ENCODE data around the gene TUBB4A. TPM values are rescaled to one million over a fixed set of nuclear protein-coding genes. Genes with fewer than 3 reads are reported as not detected.

Gene TUBB4A
- total and polyA plus RNA-seq, 3 experiments from 2014 or later, result 5.9 to 8.9 (median 7.1) TPM

GRCh38 chr19:6534451-6535093 is 32.5 kb upstream of the TUBB4A start:
- peaks cover 0 to 2% (median 0%) of the 10 kb centered on the region in 5 donors for H3K9me3 Mint-ChIP-seq
- peaks cover 55% of the 10 kb centered on the region for H3K4me1 ChIP-seq (ENCODE audit: insufficient read depth, low read length)
- no peak overlapping the region for H3K4me3 ChIP-seq (ENCODE audit: low read length)
- no peak overlapping the region for H3K27ac ChIP-seq (ENCODE audit: low read depth, low read length)
- no peaks in the 10 kb centered on the region for H3K9me3 ChIP-seq (ENCODE audit: low read length)
- CTCF ChIA-PET, result no interaction called here
- H3K36me3 Mint-ChIP-seq, result peaks cover 0 to 14% (median 8%) of the 10 kb centered on the region in 3 donors
- H3K4me1 Mint-ChIP-seq, result peaks cover 48 to 65% (median 64%) of the 10 kb centered on the region in 3 donors
- POLR2A ChIA-PET, result no interaction called here
- H3K27me3 Mint-ChIP-seq, result peaks cover 21 to 30% of the 10 kb centered on the region in 2 donors
- DNase-seq, result no peak
- H3K4me3 Mint-ChIP-seq, result peak overlapping the region in 1 of 7 donors; percentile 76
- H3K27me3 ChIP-seq (ENCODE audit: insufficient read depth, low read length, poor library complexity, severe bottlenecking), result peaks cover 9% of the 10 kb centered on the region
- no peaks in the 10 kb centered on the region for H3K36me3 ChIP-seq (ENCODE audit: insufficient read depth, low read length)
- H3K27ac Mint-ChIP-seq, result peak overlapping the region in 3 of 8 donors; percentile 31 to 84 (median 78)

GRCh38 chr19:6533746-6534418 is 31.8 kb upstream of the TUBB4A start:
- ChIA-PET POLR2A (no interaction called here), CTCF (no interaction called here)
- Histone ChIP-seq H3K27me3 (ENCODE audit: insufficient read depth, low read length, poor library complexity, severe bottlenecking) (peaks cover 9% of the 10 kb centered on the region), H3K4me1 (ENCODE audit: insufficient read depth, low read length) (peaks cover 55% of the 10 kb centered on the region), H3K27ac (ENCODE audit: low read depth, low read length) (no peak overlapping the region), H3K36me3 (ENCODE audit: insufficient read depth, low read length) (no peaks in the 10 kb centered on the region), H3K9me3 (ENCODE audit: low read length) (no peaks in the 10 kb centered on the region), H3K4me3 (ENCODE audit: low read length) (no peak overlapping the region)
- Mint-ChIP-seq H3K27ac (peak overlapping the region in 3 of 8 donors; percentile 31 to 63 (median 33)), H3K27me3 (peaks cover 21 to 30% of the 10 kb centered on the region in 2 donors), H3K9me3 (peaks cover 0 to 2% (median 0%) of the 10 kb centered on the region in 5 donors), H3K4me3 (peak overlapping the region in 1 of 7 donors; percentile 59), H3K36me3 (peaks cover 0 to 14% (median 8%) of the 10 kb centered on the region in 3 donors), H3K4me1 (peaks cover 49 to 69% (median 66%) of the 10 kb centered on the region in 3 donors)
- DNase-seq, result no peak

GRCh38 chr19:6533000-6533328 is 30.9 kb upstream of the TUBB4A start:
- ChIA-PET POLR2A (no interaction called here), CTCF (interaction anchor here (1.3 kb wide), 1 partner anchor 11 kb away, joined by 3 read pairs; no protein-coding TSS in a partner anchor)
- Histone ChIP-seq H3K36me3 (ENCODE audit: insufficient read depth, low read length) (no peaks in the 10 kb centered on the region), H3K4me3 (ENCODE audit: low read length) (peak overlapping the region; percentile 49), H3K27me3 (ENCODE audit: insufficient read depth, low read length, poor library complexity, severe bottlenecking) (peaks cover 9% of the 10 kb centered on the region), H3K4me1 (ENCODE audit: insufficient read depth, low read length) (peaks cover 52% of the 10 kb centered on the region), H3K9me3 (ENCODE audit: low read length) (no peaks in the 10 kb centered on the region), H3K27ac (ENCODE audit: low read depth, low read length) (peak overlapping the region; percentile 79)
- DNase-seq, result no peak
- Mint-ChIP-seq H3K4me1 (peaks cover 52 to 71% (median 63%) of the 10 kb centered on the region in 3 donors), H3K9me3 (peaks cover 0 to 2% (median 0%) of the 10 kb centered on the region in 5 donors), H3K27ac (peak overlapping the region in 7 of 8 donors; percentile 7 to 93 (median 79)), H3K36me3 (peaks cover 0 to 14% (median 8%) of the 10 kb centered on the region in 3 donors), H3K27me3 (peaks cover 21 to 30% of the 10 kb centered on the region in 2 donors), H3K4me3 (peak overlapping the region; percentile 82 to 96 (median 88))

GRCh38 chr19:6532244-6532999 is 30.3 kb upstream of the TUBB4A start:
- Mint-ChIP-seq H3K27ac (peak overlapping the region in 7 of 8 donors; percentile 39 to 97 (median 87)), H3K9me3 (peaks cover 0 to 2% (median 0%) of the 10 kb centered on the region in 5 donors), H3K4me1 (peaks cover 56 to 71% (median 64%) of the 10 kb centered on the region in 3 donors), H3K36me3 (peaks cover 0 to 14% (median 8%) of the 10 kb centered on the region in 3 donors), H3K4me3 (peak overlapping the region; percentile 82 to 96 (median 88)), H3K27me3 (peaks cover 21 to 30% of the 10 kb centered on the region in 2 donors)
- Histone ChIP-seq H3K4me1 (ENCODE audit: insufficient read depth, low read length) (peaks cover 47% of the 10 kb centered on the region), H3K9me3 (ENCODE audit: low read length) (no peaks in the 10 kb centered on the region), H3K27me3 (ENCODE audit: insufficient read depth, low read length, poor library complexity, severe bottlenecking) (peaks cover 9% of the 10 kb centered on the region), H3K36me3 (ENCODE audit: insufficient read depth, low read length) (no peaks in the 10 kb centered on the region), H3K27ac (ENCODE audit: low read depth, low read length) (peak overlapping the region; percentile 79), H3K4me3 (ENCODE audit: low read length) (peak overlapping the region; percentile 49)
- DNase-seq, result peak in 1 of 5 donors; percentile 18
- CTCF ChIA-PET, result interaction anchor here (1.3 kb wide), 1 partner anchor 10 kb away, joined by 3 read pairs; no protein-coding TSS in a partner anchor
- POLR2A ChIA-PET, result interaction anchor here (0.6 kb wide), 1 partner anchor 51 kb away, joined by 3 read pairs; the partner anchor contains the start of gene DENND1C

- Mint-ChIP-seq H3K4me3 (peak overlapping the region; percentile 82 to 96 (median 88)), H3K4me1 (peaks cover 52 to 67% (median 59%) of the 10 kb centered on the region in 3 donors), H3K27me3 (peaks cover 21 to 30% of the 10 kb centered on the region in 2 donors), H3K27ac (peak overlapping the region in 7 of 8 donors; percentile 39 to 97 (median 87)), H3K36me3 (peaks cover 0 to 14% (median 8%) of the 10 kb centered on the region in 3 donors), H3K9me3 (peaks cover 0 to 2% (median 0%) of the 10 kb centered on the region in 5 donors)
- Histone ChIP-seq H3K27me3 (ENCODE audit: insufficient read depth, low read length, poor library complexity, severe bottlenecking) (peaks cover 9% of the 10 kb centered on the region), H3K4me3 (ENCODE audit: low read length) (peak overlapping the region; percentile 52), H3K9me3 (ENCODE audit: low read length) (no peaks in the 10 kb centered on the region), H3K36me3 (ENCODE audit: insufficient read depth, low read length) (no peaks in the 10 kb centered on the region), H3K4me1 (ENCODE audit: insufficient read depth, low read length) (peaks cover 42% of the 10 kb centered on the region), H3K27ac (ENCODE audit: low read depth, low read length) (peak overlapping the region; percentile 79)
- DNase-seq, result no peak
- ChIA-PET POLR2A (interaction anchor here (0.6 kb wide), 1 partner anchor 50 kb away, joined by 3 read pairs; the partner anchor contains the start of gene DENND1C), CTCF (no interaction called here)
Measured at GRCh38 chr19:6531956-6532243, 29.8 kb upstream of the TUBB4A start.

GRCh38 chr19:6531163-6531955 is 29.2 kb upstream of the TUBB4A start:
- H3K4me1 Mint-ChIP-seq, result peaks cover 48 to 62% (median 54%) of the 10 kb centered on the region in 3 donors
- H3K4me3 Mint-ChIP-seq, result peak overlapping the region; percentile 82 to 96 (median 88)
- H3K4me3 ChIP-seq (ENCODE audit: low read length), result peak overlapping the region; percentile 52
- DNase-seq, result no peak
- peak overlapping the region; percentile 79 for H3K27ac ChIP-seq (ENCODE audit: low read depth, low read length)
- peaks cover 37% of the 10 kb centered on the region for H3K4me1 ChIP-seq (ENCODE audit: insufficient read depth, low read length)
- H3K27me3 ChIP-seq (ENCODE audit: insufficient read depth, low read length, poor library complexity, severe bottlenecking), result peaks cover 9% of the 10 kb centered on the region
- ChIA-PET POLR2A (interaction anchor here (0.6 to 0.7 kb wide), 2 partner anchors 50 to 73 kb away, joined by 3 read pairs; partner anchors contain the start of gene DENND1C), CTCF (interaction anchor here (1.0 to 1.4 kb wide), 2 partner anchors 10 to 15 kb away, joined by 4 to 7 read pairs; no protein-coding TSS in a partner anchor)
- peak overlapping the region in 7 of 8 donors; percentile 72 to 97 (median 87) for H3K27ac Mint-ChIP-seq
- peaks cover 0 to 14% (median 6%) of the 10 kb centered on the region in 3 donors for H3K36me3 Mint-ChIP-seq
- peaks cover 21 to 30% of the 10 kb centered on the region in 2 donors for H3K27me3 Mint-ChIP-seq
- H3K9me3 Mint-ChIP-seq, result peaks cover 0 to 2% (median 0%) of the 10 kb centered on the region in 5 donors
- no peaks in the 10 kb centered on the region for H3K9me3 ChIP-seq (ENCODE audit: low read length)
- no peaks in the 10 kb centered on the region for H3K36me3 ChIP-seq (ENCODE audit: insufficient read depth, low read length)

Measured in CD8-positive, alpha-beta memory T cell (primary cell).